Subcutaneous adipose tissue (tissue), 4 donors: ENCODE measurements around the gene BNIP3. TPM values are rescaled to one million over a fixed set of nuclear protein-coding genes. Genes with fewer than 3 reads are reported as not detected.

Source experiments
- total RNA-seq, 4 donors: library from RNA; depleted of rRNA; stranded (reverse); fragments of >200 nt; gene quantifications; one replicate each; pipeline ENCODE4 v1.1.0, GENCODE V29; 2016
- TF ChIP-seq, protein P1 (sequence below): fragments of 450-650 bp; IDR thresholded peaks from one replicate; pipeline ENCODE4 v1.5.1; 2016; ENCODE audit warnings: low read depth, mild to moderate bottlenecking, control low read depth, antibody characterized with exemption, moderate library complexity

The BNIP3 gene
- total RNA-seq, 4 donors from 2014 or later = 126 to 186 (median 157) TPM

- TF ChIP-seq, protein P1, sequence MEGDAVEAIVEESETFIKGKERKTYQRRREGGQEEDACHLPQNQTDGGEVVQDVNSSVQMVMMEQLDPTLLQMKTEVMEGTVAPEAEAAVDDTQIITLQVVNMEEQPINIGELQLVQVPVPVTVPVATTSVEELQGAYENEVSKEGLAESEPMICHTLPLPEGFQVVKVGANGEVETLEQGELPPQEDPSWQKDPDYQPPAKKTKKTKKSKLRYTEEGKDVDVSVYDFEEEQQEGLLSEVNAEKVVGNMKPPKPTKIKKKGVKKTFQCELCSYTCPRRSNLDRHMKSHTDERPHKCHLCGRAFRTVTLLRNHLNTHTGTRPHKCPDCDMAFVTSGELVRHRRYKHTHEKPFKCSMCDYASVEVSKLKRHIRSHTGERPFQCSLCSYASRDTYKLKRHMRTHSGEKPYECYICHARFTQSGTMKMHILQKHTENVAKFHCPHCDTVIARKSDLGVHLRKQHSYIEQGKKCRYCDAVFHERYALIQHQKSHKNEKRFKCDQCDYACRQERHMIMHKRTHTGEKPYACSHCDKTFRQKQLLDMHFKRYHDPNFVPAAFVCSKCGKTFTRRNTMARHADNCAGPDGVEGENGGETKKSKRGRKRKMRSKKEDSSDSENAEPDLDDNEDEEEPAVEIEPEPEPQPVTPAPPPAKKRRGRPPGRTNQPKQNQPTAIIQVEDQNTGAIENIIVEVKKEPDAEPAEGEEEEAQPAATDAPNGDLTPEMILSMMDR = no peak
Measured at GRCh38 chr10:131946880-131947279, 34.8 kb downstream of the BNIP3 start.

GRCh38 chr10:131946321-131946751 lies 35.4 kb downstream of the BNIP3 start:
- TF ChIP-seq, protein P1 = no peak

- TF ChIP-seq, protein P1 = no peak
Measured at GRCh38 chr10:131944976-131945695, 36.6 kb downstream of the BNIP3 start.

DNA sequence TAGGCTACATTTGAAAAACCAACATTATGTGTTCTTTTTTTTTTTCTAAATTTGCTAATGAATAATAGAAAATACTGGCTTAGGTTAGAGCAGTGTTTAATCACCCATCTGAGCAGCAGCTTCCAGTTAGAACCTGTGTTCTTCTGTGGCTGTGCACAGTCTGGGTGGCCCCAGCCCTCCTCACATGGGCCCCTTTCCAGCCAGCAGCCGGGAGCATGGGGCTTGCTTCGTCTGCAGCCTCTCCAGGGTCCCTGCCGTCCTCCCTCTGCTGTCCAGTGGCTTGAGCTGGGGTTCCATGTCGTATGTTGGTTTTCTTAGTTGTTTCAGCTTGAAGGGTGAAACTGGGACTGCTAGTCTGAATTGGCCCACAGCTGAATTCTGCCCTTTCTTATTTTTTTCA lies 37.3 kb downstream of the BNIP3 start:
- TF ChIP-seq, protein P1 = no peak

- TF ChIP-seq, protein P1 = no peak
Measured at GRCh38 chr10:131943021-131943814, 38.5 kb downstream of the BNIP3 start.

GRCh38 chr10:131942455-131942854 lies 39.3 kb downstream of the BNIP3 start:
- TF ChIP-seq, protein P1 = no peak

- TF ChIP-seq, protein P1 = no peak
Measured at GRCh38 chr10:131938681-131939080, 43.0 kb downstream of the BNIP3 start.
